ENCODE data around the gene SRD5A2.
A peak's percentile ranks its signal among the peaks of the same experiment; 100 is the strongest.
"Not testable (repeated sequence)": the region's sequence is repeated elsewhere in the genome, so short reads cannot be mapped to it uniquely, and the experiment has no call there.

SRD5A2 gene

GRCh38 chr2:31531101-31531500, 49.6 kb downstream of the SRD5A2 start:
- DNase-seq = no peak

- DNase-seq = no peak
These were observed 51.5 kb downstream of the SRD5A2 start for GRCh38 chr2:31529256-31529655.

- DNase-seq = no peak
These were observed 51.9 kb downstream of the SRD5A2 start for GRCh38 chr2:31528823-31529222.

- DNase-seq = no peak
These were observed 53.6 kb downstream of the SRD5A2 start for GRCh38 chr2:31526946-31527732.

- no peak for DNase-seq
These were observed 54.9 kb downstream of the SRD5A2 start for GRCh38 chr2:31525876-31526275.

- DNase-seq = no peak
These were observed 56.1 kb downstream of the SRD5A2 start for GRCh38 chr2:31524592-31524991.

- peak; percentile 20 for DNase-seq
These were observed 56.8 kb downstream of the SRD5A2 start for GRCh38 chr2:31523871-31524492.

DNA sequence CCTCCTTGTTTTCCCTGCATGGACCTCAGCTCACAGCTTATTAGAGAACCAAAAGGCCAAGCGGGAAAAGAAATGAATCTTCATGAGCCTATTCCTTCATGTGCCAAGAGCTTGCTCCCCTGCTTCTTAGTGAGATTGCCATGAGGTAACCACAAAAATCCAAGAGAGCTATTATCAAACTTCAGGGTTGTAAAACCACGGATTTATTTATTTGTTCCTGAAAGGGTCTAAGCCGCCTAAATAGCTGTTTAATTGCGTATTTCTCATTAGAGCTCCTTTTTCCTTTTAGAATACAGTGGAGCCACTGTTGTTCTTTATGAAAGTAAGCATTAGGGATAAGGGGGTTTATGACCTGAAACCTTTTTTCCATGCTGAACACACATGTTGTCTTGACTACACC, 58.0 kb downstream of the SRD5A2 start:
- DNase-seq = no peak

DNA sequence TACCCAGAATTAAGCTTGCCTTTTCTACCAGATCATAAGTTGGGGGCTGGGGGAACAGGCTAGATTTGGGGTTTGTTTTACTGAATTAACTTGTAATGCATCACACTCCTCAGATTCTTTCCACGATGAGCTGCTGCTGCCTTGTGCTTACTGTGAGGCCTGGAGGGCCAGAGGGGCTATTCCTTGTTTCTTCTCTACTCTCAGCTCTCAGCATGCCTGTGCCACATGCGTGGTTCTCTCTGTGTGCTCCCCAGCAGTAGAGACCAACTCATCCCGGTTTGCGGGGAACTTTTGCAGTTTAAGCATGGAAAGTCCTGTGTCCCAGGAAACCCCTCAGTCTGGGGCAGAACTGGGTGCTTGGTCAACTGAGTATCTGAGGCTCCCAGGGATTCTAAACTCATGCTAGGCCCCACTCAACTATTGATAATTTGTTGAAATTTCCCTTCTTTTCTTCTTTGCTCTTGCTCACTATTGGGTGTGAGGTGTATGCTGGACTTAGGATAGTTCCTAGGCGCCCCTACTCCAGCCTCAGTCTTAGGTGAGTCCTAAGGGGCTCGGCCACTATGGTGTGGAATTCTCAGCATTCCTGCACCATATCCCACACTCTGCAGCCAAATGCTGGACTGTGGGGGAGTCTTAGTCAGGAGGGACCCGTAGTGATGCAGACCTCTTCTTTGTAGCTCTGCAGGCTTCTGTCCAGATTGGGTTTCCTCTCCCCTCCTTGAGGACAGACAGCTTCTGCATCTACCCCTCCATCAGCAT, 63.1 kb downstream of the SRD5A2 start:
- no peak for DNase-seq

- no peak for DNase-seq
These were observed 65.2 kb downstream of the SRD5A2 start for GRCh38 chr2:31515586-31515985.

DNA sequence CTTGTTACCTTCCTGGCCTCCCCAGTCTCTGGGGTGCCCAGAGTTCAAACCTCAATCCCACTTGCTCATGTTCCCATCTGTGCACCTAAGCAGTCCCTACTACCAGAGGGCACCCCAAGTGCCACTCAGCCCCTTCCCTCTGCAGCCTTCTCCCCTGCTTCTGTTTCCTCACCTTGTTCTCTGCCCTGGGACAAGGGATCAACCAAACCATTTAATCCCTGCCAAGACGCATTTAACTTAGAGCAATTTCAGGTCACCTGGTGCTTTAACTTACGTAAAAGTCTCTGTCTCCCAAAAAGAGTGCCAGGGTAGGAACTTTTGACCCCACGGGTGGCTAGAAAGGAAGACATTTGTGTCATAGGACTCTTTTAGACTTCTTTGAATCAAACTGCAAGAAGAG, 67.2 kb downstream of the SRD5A2 start:
- DNase-seq = no peak

GRCh38 chr2:31511376-31511775, 69.4 kb downstream of the SRD5A2 start:
- no peak for DNase-seq

DNA sequence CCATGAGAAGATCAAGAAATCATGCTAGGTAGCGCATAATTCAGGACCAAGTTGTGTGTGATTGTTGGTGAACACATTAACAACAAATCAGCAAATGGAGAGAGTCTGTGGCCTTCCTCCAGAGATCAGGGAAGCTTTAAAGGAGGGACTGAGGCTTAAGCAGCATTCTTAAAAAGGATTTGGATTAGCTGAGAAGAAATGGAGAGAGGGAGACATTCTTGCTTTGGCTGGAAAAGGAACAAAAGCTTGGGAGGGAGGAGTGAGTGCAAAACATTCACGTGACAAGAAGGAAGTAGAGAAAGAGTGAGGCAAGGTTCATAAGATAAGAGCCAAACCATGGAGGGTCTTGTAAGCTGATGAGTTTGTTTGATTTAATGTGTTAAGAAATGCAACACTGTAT, 75.6 kb downstream of the SRD5A2 start:
- no peak for DNase-seq

DNA sequence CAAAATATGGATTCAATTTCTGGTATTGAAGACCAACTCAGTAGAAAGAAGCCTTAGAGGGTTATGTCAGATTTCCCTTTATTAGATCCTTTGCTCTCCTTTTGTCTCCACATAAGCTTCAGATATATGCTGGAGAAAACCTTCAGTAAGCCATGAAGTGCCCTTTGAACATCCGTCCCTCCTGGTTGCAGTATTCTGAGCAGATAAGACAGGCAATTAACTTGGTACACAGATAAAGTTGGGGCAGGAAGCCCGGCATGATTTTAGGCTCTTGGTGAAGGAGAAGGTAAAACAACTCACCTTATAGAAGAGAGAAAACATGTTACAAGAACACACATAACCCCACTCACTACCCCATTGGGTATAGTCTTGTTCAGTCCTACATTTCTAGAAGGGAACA, 76.4 kb downstream of the SRD5A2 start:
- DNase-seq = no peak

- not testable (repeated sequence) for DNase-seq
These were observed 84.3 kb downstream of the SRD5A2 start for GRCh38 chr2:31496451-31496874.

DNA sequence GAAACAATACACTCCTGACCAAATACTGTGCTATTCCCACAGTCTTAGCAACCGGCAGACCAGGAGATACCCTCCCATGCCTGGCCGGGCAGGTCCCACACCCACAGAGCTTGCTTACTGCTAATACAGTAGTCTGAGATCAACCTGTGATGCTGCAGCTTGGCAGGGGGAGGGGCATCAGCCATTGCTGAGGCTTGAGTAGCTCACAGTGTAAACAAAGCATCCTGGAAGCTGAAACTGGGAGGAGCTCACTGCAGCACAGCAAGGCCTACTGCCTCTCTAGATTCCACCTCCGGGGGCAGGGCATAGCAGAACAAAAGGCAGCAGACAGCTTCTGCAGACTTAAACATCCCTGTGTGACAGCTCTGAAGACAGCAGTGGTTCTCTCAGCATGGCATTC, 91.4 kb downstream of the SRD5A2 start:
- DNase-seq = not testable (repeated sequence)

DNA sequence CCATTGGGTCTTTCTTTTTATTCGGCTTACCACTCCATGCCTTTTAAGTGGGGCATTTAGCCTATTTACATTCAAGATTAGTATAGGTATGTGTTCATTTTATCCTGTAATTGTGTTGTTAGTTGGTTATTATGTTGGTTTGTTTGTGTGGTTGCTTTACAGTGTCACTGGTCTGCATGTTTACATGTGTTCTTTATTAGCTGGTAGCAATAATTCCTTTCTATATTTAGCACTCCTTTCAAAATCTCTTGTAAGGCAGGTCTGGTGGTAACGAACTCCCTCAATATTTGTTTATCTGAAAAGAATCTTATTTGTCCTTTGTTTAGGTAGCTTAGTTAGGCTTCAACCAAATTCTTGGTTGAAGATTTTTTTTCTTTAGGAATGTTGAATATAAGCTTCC, 97.5 kb downstream of the SRD5A2 start:
- no peak for DNase-seq

GRCh38 chr2:31476511-31477180, 104.1 kb downstream of the SRD5A2 start:
- no peak for DNase-seq

DNA sequence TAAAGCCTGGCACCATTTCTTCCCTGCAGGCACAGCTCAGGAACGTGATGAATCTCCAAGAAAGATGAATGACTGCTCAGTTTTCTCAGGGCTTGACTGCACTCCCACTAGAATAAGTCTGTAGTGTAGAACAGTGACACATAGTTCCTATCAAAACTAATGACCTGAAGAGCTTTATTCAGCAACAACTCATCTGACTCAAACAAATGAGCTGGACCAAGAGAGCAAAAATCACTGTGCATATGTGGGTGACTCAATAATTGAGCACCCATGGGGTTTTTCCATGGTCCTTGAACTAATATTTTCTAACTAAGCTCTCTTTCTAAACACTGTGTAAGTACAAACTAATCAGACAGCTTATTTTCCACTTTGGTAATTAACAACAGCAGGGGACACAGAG, 105.0 kb downstream of the SRD5A2 start:
- no peak for DNase-seq

- no peak for DNase-seq
These were observed 106.4 kb downstream of the SRD5A2 start for GRCh38 chr2:31474296-31474695.

Data from activated T-cell treated with anti-CD3 and anti-CD28 coated beads, Interleukin-2, amount 50 U/mL, for 1 hour (primary cell).